Vagina (tissue), 2 donors: Measurements from ENCODE around the gene FAM78A.

ENCODE experiments used
- POLR2A ChIP-seq, 2 donors: fragments of 450-650 bp; IDR thresholded peaks; one replicate each; pipeline ENCODE4 v1.6.1; 2017; ENCODE audit warnings: antibody characterized with exemption in 2 of 2, mild to moderate bottlenecking in 2 of 2, moderate library complexity in 2 of 2
- TF ChIP-seq, protein P1 (sequence below), 3 experiments: fragments of 450-650 bp in 2 of 3; fragments of 200-600 bp in 1 of 3; sonication (generic) in 1 of 3; IDR thresholded peaks; one replicate each; pipeline ENCODE4 v1.5.1; 2017 to 2019; ENCODE audit warnings: antibody characterized with exemption in 3 of 3, mild to moderate bottlenecking in 2 of 3, moderate library complexity in 2 of 3

DNA sequence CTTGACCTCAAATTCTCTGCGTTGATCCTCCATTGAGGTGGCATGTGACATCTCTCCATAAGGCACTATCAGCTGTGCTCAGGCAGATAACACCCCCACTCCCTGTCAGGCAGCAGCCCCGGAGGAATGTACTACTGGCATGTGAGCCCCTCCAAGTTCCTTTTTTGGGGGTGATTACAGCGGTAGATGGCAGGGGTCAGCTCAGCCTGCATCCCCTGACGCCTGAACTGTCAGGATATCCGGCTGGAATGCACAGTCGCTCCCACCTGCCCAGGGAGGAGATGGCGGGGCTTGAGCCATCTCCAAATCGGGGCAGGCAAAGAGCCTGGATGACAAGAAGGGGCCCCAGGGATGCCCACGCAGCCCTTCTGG, 40.8 kb downstream of the FAM78A start:
- TF ChIP-seq, protein P1, sequence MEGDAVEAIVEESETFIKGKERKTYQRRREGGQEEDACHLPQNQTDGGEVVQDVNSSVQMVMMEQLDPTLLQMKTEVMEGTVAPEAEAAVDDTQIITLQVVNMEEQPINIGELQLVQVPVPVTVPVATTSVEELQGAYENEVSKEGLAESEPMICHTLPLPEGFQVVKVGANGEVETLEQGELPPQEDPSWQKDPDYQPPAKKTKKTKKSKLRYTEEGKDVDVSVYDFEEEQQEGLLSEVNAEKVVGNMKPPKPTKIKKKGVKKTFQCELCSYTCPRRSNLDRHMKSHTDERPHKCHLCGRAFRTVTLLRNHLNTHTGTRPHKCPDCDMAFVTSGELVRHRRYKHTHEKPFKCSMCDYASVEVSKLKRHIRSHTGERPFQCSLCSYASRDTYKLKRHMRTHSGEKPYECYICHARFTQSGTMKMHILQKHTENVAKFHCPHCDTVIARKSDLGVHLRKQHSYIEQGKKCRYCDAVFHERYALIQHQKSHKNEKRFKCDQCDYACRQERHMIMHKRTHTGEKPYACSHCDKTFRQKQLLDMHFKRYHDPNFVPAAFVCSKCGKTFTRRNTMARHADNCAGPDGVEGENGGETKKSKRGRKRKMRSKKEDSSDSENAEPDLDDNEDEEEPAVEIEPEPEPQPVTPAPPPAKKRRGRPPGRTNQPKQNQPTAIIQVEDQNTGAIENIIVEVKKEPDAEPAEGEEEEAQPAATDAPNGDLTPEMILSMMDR (IDR thresholded peaks at IDR 0.05), result no peak
- no peak for TF ChIP-seq POLR2A (IDR thresholded peaks at IDR 0.05)
